ENCODE measurements around the gene RCCD1. TPM values are rescaled to one million over a fixed set of nuclear protein-coding genes. Genes with fewer than 3 reads are reported as not detected.
A peak's percentile ranks its signal among the peaks of the same experiment; 100 is the strongest.

Gene RCCD1
- total and polyA plus RNA-seq, 9 donors, result 12.0 to 17.9 (median 14.6) TPM

GRCh38 chr15:90910441-90911301 lies 44.0 kb upstream of the RCCD1 start:
- no peak for DNase-seq
- H3K27me3 ChIP-seq (ENCODE audit: control insufficient read depth, insufficient read depth, low read length), result no peaks in the 10 kb centered on the region
- WGBS (ENCODE audit: insufficient coverage), result 95% methylated on average over 12 of the region's 24 CpGs
- no peak overlapping the region for H3K4me3 ChIP-seq (ENCODE audit: low read length)
- peaks cover 9% of the 10 kb centered on the region for H3K4me1 ChIP-seq (ENCODE audit: control insufficient read depth, insufficient read depth, low read length)
- no peak overlapping the region for H3K27ac ChIP-seq (ENCODE audit: low read length)
- peaks cover 92% of the 10 kb centered on the region for H3K36me3 ChIP-seq (ENCODE audit: control insufficient read depth, insufficient read depth, low read length)
- no peaks in the 10 kb centered on the region for H3K9me3 ChIP-seq (replicated peaks; ENCODE audit: control insufficient read depth, low read depth, low read length)

GRCh38 chr15:90911302-90911623 lies 43.4 kb upstream of the RCCD1 start:
- Histone ChIP-seq H3K36me3 (ENCODE audit: control insufficient read depth, insufficient read depth, low read length) (peaks cover 92% of the 10 kb centered on the region), H3K4me1 (ENCODE audit: control insufficient read depth, insufficient read depth, low read length) (peaks cover 14% of the 10 kb centered on the region), H3K9me3 (replicated peaks; ENCODE audit: control insufficient read depth, low read depth, low read length) (no peaks in the 10 kb centered on the region), H3K27me3 (ENCODE audit: control insufficient read depth, insufficient read depth, low read length) (no peaks in the 10 kb centered on the region), H3K27ac (ENCODE audit: low read length) (no peak overlapping the region), H3K4me3 (ENCODE audit: low read length) (no peak overlapping the region)
- DNase-seq, result no peak
- 93% methylated on average over 18 of the region's 19 CpGs for WGBS (ENCODE audit: insufficient coverage)

- Histone ChIP-seq H3K9me3 (replicated peaks; ENCODE audit: control insufficient read depth, low read depth, low read length) (no peaks in the 10 kb centered on the region), H3K4me3 (ENCODE audit: low read length) (no peak overlapping the region), H3K27ac (ENCODE audit: low read length) (no peak overlapping the region), H3K4me1 (ENCODE audit: control insufficient read depth, insufficient read depth, low read length) (peaks cover 14% of the 10 kb centered on the region), H3K27me3 (ENCODE audit: control insufficient read depth, insufficient read depth, low read length) (no peaks in the 10 kb centered on the region), H3K36me3 (ENCODE audit: control insufficient read depth, insufficient read depth, low read length) (peaks cover 92% of the 10 kb centered on the region)
- 93% methylated on average over 26 of the region's 30 CpGs for WGBS (ENCODE audit: insufficient coverage)
- DNase-seq, result no peak
Measured at GRCh38 chr15:90911906-90912769, 42.5 kb upstream of the RCCD1 start.

- Histone ChIP-seq H3K27me3 (ENCODE audit: control insufficient read depth, insufficient read depth, low read length) (no peaks in the 10 kb centered on the region), H3K4me1 (ENCODE audit: control insufficient read depth, insufficient read depth, low read length) (peaks cover 14% of the 10 kb centered on the region), H3K36me3 (ENCODE audit: control insufficient read depth, insufficient read depth, low read length) (peaks cover 92% of the 10 kb centered on the region), H3K9me3 (replicated peaks; ENCODE audit: control insufficient read depth, low read depth, low read length) (no peaks in the 10 kb centered on the region), H3K27ac (ENCODE audit: low read length) (no peak overlapping the region), H3K4me3 (ENCODE audit: low read length) (no peak overlapping the region)
- no peak for DNase-seq
- WGBS (ENCODE audit: insufficient coverage), result 100% methylated on average over 5 of the region's 7 CpGs
Measured at GRCh38 chr15:90912770-90913075, 42.0 kb upstream of the RCCD1 start.

GRCh38 chr15:90913398-90913944 lies 41.2 kb upstream of the RCCD1 start:
- H3K27me3 ChIP-seq (ENCODE audit: control insufficient read depth, insufficient read depth, low read length), result no peaks in the 10 kb centered on the region
- DNase-seq, result no peak
- WGBS (ENCODE audit: insufficient coverage), result 94% methylated on average over 8 of the region's 12 CpGs
- peaks cover 14% of the 10 kb centered on the region for H3K4me1 ChIP-seq (ENCODE audit: control insufficient read depth, insufficient read depth, low read length)
- no peak overlapping the region for H3K27ac ChIP-seq (ENCODE audit: low read length)
- H3K9me3 ChIP-seq (replicated peaks; ENCODE audit: control insufficient read depth, low read depth, low read length), result no peaks in the 10 kb centered on the region
- H3K4me3 ChIP-seq (ENCODE audit: low read length), result no peak overlapping the region
- H3K36me3 ChIP-seq (ENCODE audit: control insufficient read depth, insufficient read depth, low read length), result peaks cover 93% of the 10 kb centered on the region

- Histone ChIP-seq H3K4me3 (ENCODE audit: low read length) (no peak overlapping the region), H3K36me3 (ENCODE audit: control insufficient read depth, insufficient read depth, low read length) (peaks cover 94% of the 10 kb centered on the region), H3K9me3 (replicated peaks; ENCODE audit: control insufficient read depth, low read depth, low read length) (no peaks in the 10 kb centered on the region), H3K27ac (ENCODE audit: low read length) (no peak overlapping the region), H3K27me3 (ENCODE audit: control insufficient read depth, insufficient read depth, low read length) (no peaks in the 10 kb centered on the region), H3K4me1 (ENCODE audit: control insufficient read depth, insufficient read depth, low read length) (peaks cover 14% of the 10 kb centered on the region)
- 91% methylated on average over 18 of the region's 22 CpGs for WGBS (ENCODE audit: insufficient coverage)
- no peak for DNase-seq
Measured at GRCh38 chr15:90914305-90915080, 40.2 kb upstream of the RCCD1 start.

- H3K27ac ChIP-seq (ENCODE audit: low read length), result no peak overlapping the region
- H3K27me3 ChIP-seq (ENCODE audit: control insufficient read depth, insufficient read depth, low read length), result no peaks in the 10 kb centered on the region
- DNase-seq, result no peak
- no peaks in the 10 kb centered on the region for H3K9me3 ChIP-seq (replicated peaks; ENCODE audit: control insufficient read depth, low read depth, low read length)
- 72% methylated on average over 2 of the region's 7 CpGs for WGBS (ENCODE audit: insufficient coverage)
- H3K4me3 ChIP-seq (ENCODE audit: low read length), result no peak overlapping the region
- H3K4me1 ChIP-seq (ENCODE audit: control insufficient read depth, insufficient read depth, low read length), result peaks cover 14% of the 10 kb centered on the region
- peaks cover 95% of the 10 kb centered on the region for H3K36me3 ChIP-seq (ENCODE audit: control insufficient read depth, insufficient read depth, low read length)
Measured at GRCh38 chr15:90915216-90915807, 39.4 kb upstream of the RCCD1 start.

- Histone ChIP-seq H3K27me3 (ENCODE audit: control insufficient read depth, insufficient read depth, low read length) (no peaks in the 10 kb centered on the region), H3K36me3 (ENCODE audit: control insufficient read depth, insufficient read depth, low read length) (peaks cover 95% of the 10 kb centered on the region), H3K9me3 (replicated peaks; ENCODE audit: control insufficient read depth, low read depth, low read length) (no peaks in the 10 kb centered on the region), H3K4me1 (ENCODE audit: control insufficient read depth, insufficient read depth, low read length) (peaks cover 14% of the 10 kb centered on the region), H3K27ac (ENCODE audit: low read length) (no peak overlapping the region), H3K4me3 (ENCODE audit: low read length) (no peak overlapping the region)
- WGBS (ENCODE audit: insufficient coverage), result 68% methylated on average over 18 of the region's 25 CpGs
- DNase-seq, result peak; percentile 53
Measured at GRCh38 chr15:90915808-90916440, 38.8 kb upstream of the RCCD1 start.

GRCh38 chr15:90916461-90916860 lies 38.2 kb upstream of the RCCD1 start:
- 87% methylated on average over 11 of the region's 11 CpGs for WGBS (ENCODE audit: insufficient coverage)
- Histone ChIP-seq H3K4me3 (ENCODE audit: low read length) (no peak overlapping the region), H3K27me3 (ENCODE audit: control insufficient read depth, insufficient read depth, low read length) (no peaks in the 10 kb centered on the region), H3K9me3 (replicated peaks; ENCODE audit: control insufficient read depth, low read depth, low read length) (no peaks in the 10 kb centered on the region), H3K36me3 (ENCODE audit: control insufficient read depth, insufficient read depth, low read length) (peaks cover 92% of the 10 kb centered on the region), H3K27ac (ENCODE audit: low read length) (no peak overlapping the region), H3K4me1 (ENCODE audit: control insufficient read depth, insufficient read depth, low read length) (peaks cover 14% of the 10 kb centered on the region)
- no peak for DNase-seq
